Neural cell (in vitro differentiated cells): ENCODE data around the gene KRTAP10-11.

ENCODE experiments used
- CTCF ChIP-seq: fragments of 450-650 bp; IDR thresholded peaks from 2 replicates; pipeline ENCODE4 v1.5.1; 2014; ENCODE audit warnings: antibody characterized with exemption, mild to moderate bottlenecking, moderate library complexity; ENCODE audit not compliant: poor library complexity, severe bottlenecking
- EP300 ChIP-seq: fragments of 450-650 bp; conservative IDR thresholded peaks from 2 replicates; pipeline ENCODE4 v1.6.1; 2014; ENCODE audit warnings: antibody characterized with exemption, mild to moderate bottlenecking, moderate library complexity; ENCODE audit not compliant: poor library complexity, severe bottlenecking
- MXI1 ChIP-seq: fragments of 450-650 bp; conservative IDR thresholded peaks from 2 replicates; pipeline ENCODE4 v1.6.1; 2014; ENCODE audit warnings: antibody characterized with exemption, mild to moderate bottlenecking; ENCODE audit not compliant: poor library complexity, severe bottlenecking
- POLR2AphosphoS5 ChIP-seq: IDR thresholded peaks from 2 replicates; pipeline ENCODE4 v1.6.1; 2012
- RAD21 ChIP-seq: fragments of 450-650 bp; conservative IDR thresholded peaks from 2 replicates; pipeline ENCODE4 v1.6.1; 2014; ENCODE audit warnings: antibody characterized with exemption, mild to moderate bottlenecking, moderate library complexity
- TAF1 ChIP-seq: IDR thresholded peaks from 2 replicates; pipeline ENCODE4 v1.6.1; 2012; ENCODE audit warnings: low read depth

GRCh38 chr21:44686000-44686781 is 40.0 kb downstream of the KRTAP10-11 start:
- no peak for TF ChIP-seq EP300
- no peak for TF ChIP-seq CTCF
- TF ChIP-seq MXI1 = no peak
- TF ChIP-seq POLR2AphosphoS5 = no peak
- TF ChIP-seq RAD21 = no peak
- TF ChIP-seq TAF1 = no peak
